Fibroblast of the aortic adventitia (primary cell): Measurements from ENCODE around the gene C2orf80. TPM values are rescaled to one million over a fixed set of nuclear protein-coding genes. Genes with fewer than 3 reads are reported as not detected.

ENCODE experiments used
- total RNA-seq: library from RNA; depleted of rRNA; stranded (reverse); fragments of >200 nt; gene quantifications from 2 replicates; pipeline ENCODE4 v1.2.3, GENCODE V29; 2012; ENCODE audit warnings: low replicate concordance

C2orf80 gene
- total RNA-seq, 1 donor, result not detected

Other genes starting within 250 kb of the C2orf80 start
- gene PLEKHM3, start 164.5 kb downstream of the C2orf80 start, total RNA-seq, result 5.0 and 15.1 TPM in 2 replicates
- not detected in 2 replicates for gene CRYGD, start 65.5 kb downstream of the C2orf80 start, total RNA-seq
- not detected in 2 replicates for gene CRYGC, start 60.2 kb downstream of the C2orf80 start, total RNA-seq
- gene CRYGB, start 43.9 kb downstream of the C2orf80 start, total RNA-seq, result not detected in 2 replicates
- gene CRYGA, start 26.4 kb downstream of the C2orf80 start, total RNA-seq, result not detected in 2 replicates
- gene IDH1, start 65.0 kb upstream of the C2orf80 start, total RNA-seq, result 196 and 291 TPM in 2 replicates
- gene PIKFYVE, start 76.2 kb upstream of the C2orf80 start, total RNA-seq, result 39.2 and 45.8 TPM in 2 replicates
- gene PTH2R, start 216.8 kb upstream of the C2orf80 start, total RNA-seq, result 0.33 TPM in 1 of 2 replicates, not detected in the other